Caco-2 (cell line): ENCODE measurements around the gene CAP1. TPM values are rescaled to one million over a fixed set of nuclear protein-coding genes. Genes with fewer than 3 reads are reported as not detected.
"Not testable (repeated sequence)": the region's sequence is repeated elsewhere in the genome, so short reads cannot be mapped to it uniquely, and the experiment has no call there.

Source experiments
- BruUV-seq: library from RNA; stranded (reverse); fragments of 400-500 nt; replicated peaks from 2 replicates; lab custom pipeline; 2021; lab: Mats Ljungman, UMichigan
- CTCF ChIA-PET: fragments of 300-600 bp; sonication (Branson Sonifier 250); formaldehyde crosslinking; loops from one replicate; lab custom pipeline; 2022; ENCODE audit warnings: antibody characterized with exemption; lab: Charles Lee
- POLR2A ChIA-PET: fragments of 300-600 bp; sonication (Branson Sonifier 250); formaldehyde crosslinking; loops from one replicate; lab custom pipeline; 2022; ENCODE audit warnings: antibody characterized with exemption; lab: Charles Lee
- DNase-seq, 2 experiments: peaks; one replicate each; pipeline versions ENCODE4 v3.0.0 to v3.0.0-alpha.2; 2020 to 2022
- H3K27me3 ChIP-seq: replicated peaks from 2 replicates; pipeline ENCODE4 v1.6.0; 2011; ENCODE audit warnings: low read length; ENCODE audit not compliant: control insufficient read depth, insufficient read depth
- H3K36me3 ChIP-seq: 2 replicates; pipeline ENCODE4 v1.5.1; 2011; ENCODE audit warnings: low read length; ENCODE audit not compliant: control insufficient read depth, insufficient read depth
- H3K4me1 ChIP-seq: fragments of 250-450 bp; sonication (Bioruptor Pico); 2 replicates; pipeline ENCODE4 v1.5.1; 2020; ENCODE audit warnings: mild to moderate bottlenecking
- H3K4me3 ChIP-seq: 2 replicates; pipeline ENCODE4 v1.5.1; 2011; ENCODE audit warnings: low read depth, mild to moderate bottlenecking, control low read depth, low read length
- H3K9me3 ChIP-seq: fragments of 250-450 bp; sonication (Bioruptor Pico); 2 replicates; pipeline ENCODE4 v1.5.1; 2020; ENCODE audit warnings: mild to moderate bottlenecking, moderate library complexity
- H3K27ac Mint-ChIP-seq: one replicate; pipeline ENCODE4 v1.8.0; 2022; ENCODE audit warnings: mixed read lengths; ENCODE audit not compliant: unreplicated experiment
- H3K27me3 Mint-ChIP-seq: one replicate; pipeline ENCODE4 v1.8.0; 2022; ENCODE audit warnings: mixed read lengths; ENCODE audit not compliant: insufficient read depth, unreplicated experiment
- H3K36me3 Mint-ChIP-seq: one replicate; pipeline ENCODE4 v1.8.0; 2022; ENCODE audit warnings: mild to moderate bottlenecking, mixed read lengths; ENCODE audit not compliant: insufficient read depth, unreplicated experiment
- H3K4me1 Mint-ChIP-seq: one replicate; pipeline ENCODE4 v1.8.0; 2022; ENCODE audit warnings: low read depth, mixed read lengths; ENCODE audit not compliant: unreplicated experiment
- H3K4me3 Mint-ChIP-seq: one replicate; pipeline ENCODE4 v1.8.0; 2022; ENCODE audit warnings: mild to moderate bottlenecking, moderate library complexity, mixed read lengths; ENCODE audit not compliant: unreplicated experiment
- H3K9me3 Mint-ChIP-seq: one replicate; pipeline ENCODE4 v1.8.0; 2022; ENCODE audit warnings: mixed read lengths; ENCODE audit not compliant: unreplicated experiment
- CTCF ChIP-seq, 2 experiments: fragments of 200-600 bp in 1 of 2; IDR thresholded peaks; 1 replicate in 1 of 2; 2 replicates in 1 of 2; pipeline versions ENCODE4 v1.5.1 to v1.8.0; 2011 to 2022; ENCODE audit warnings: antibody characterized with exemption in 1 of 2, control low read depth in 1 of 2, inconsistent platforms in 1 of 2, low read depth in 1 of 2, low read length in 1 of 2, mild to moderate bottlenecking in 1 of 2, moderate library complexity in 1 of 2; ENCODE audit not compliant: insufficient read depth in 1 of 2, severe bottlenecking in 1 of 2, unreplicated experiment in 1 of 2
- intact Hi-C: fragments of 100-400 bp; cut with micrococcal nuclease; formaldehyde crosslinking; loops from one replicate; pipeline ENCODE4 v1.10.0; 2022; ENCODE audit not compliant: unreplicated experiment
- total RNA-seq: library from RNA; stranded (reverse); gene quantifications from 2 replicates; pipeline ENCODE4 v1.2.3, GENCODE V29; 2022

The CAP1 gene
- total RNA-seq, 1 experiment from 2014 or later, result 181 TPM

GRCh38 chr1:40003156-40004093, 37.1 kb upstream of the CAP1 start:
- H3K4me1 Mint-ChIP-seq, result no peaks in the 10 kb centered on the region
- Histone ChIP-seq H3K9me3 (no peaks in the 10 kb centered on the region), H3K4me3 (no peak overlapping the region), H3K4me1 (no peaks in the 10 kb centered on the region), H3K36me3 (no peaks in the 10 kb centered on the region), H3K27me3 (no peaks in the 10 kb centered on the region)
- H3K9me3 Mint-ChIP-seq, result no peaks in the 10 kb centered on the region
- no peak for TF ChIP-seq CTCF (IDR thresholded peaks at IDR 0.05; ENCODE audit: insufficient read depth in 1 of 2, low read depth in 1 of 2, low read length in 1 of 2, severe bottlenecking in 1 of 2, unreplicated experiment in 1 of 2)
- BruUV-seq, result no TSS peak
- no peaks in the 10 kb centered on the region for H3K36me3 Mint-ChIP-seq
- ChIA-PET CTCF (no interaction called here), POLR2A (no interaction called here)
- no peaks in the 10 kb centered on the region for H3K27me3 Mint-ChIP-seq
- intact Hi-C loops, result no loop called here
- H3K4me3 Mint-ChIP-seq, result no peak overlapping the region
- H3K27ac Mint-ChIP-seq, result no peak overlapping the region
- no peak for DNase-seq

- peak in 1 of 2 experiments; percentile 20 for DNase-seq
- Histone ChIP-seq H3K36me3 (no peaks in the 10 kb centered on the region), H3K4me1 (no peaks in the 10 kb centered on the region), H3K9me3 (no peaks in the 10 kb centered on the region), H3K27me3 (no peaks in the 10 kb centered on the region), H3K4me3 (no peak overlapping the region)
- no peaks in the 10 kb centered on the region for H3K36me3 Mint-ChIP-seq
- no TSS peak for BruUV-seq
- no peaks in the 10 kb centered on the region for H3K9me3 Mint-ChIP-seq
- no peak for TF ChIP-seq CTCF (IDR thresholded peaks at IDR 0.05; ENCODE audit: insufficient read depth in 1 of 2, low read depth in 1 of 2, low read length in 1 of 2, severe bottlenecking in 1 of 2, unreplicated experiment in 1 of 2)
- CTCF ChIA-PET, result no interaction called here
- POLR2A ChIA-PET, result no interaction called here
- H3K4me3 Mint-ChIP-seq, result no peak overlapping the region
- H3K4me1 Mint-ChIP-seq, result no peaks in the 10 kb centered on the region
- H3K27ac Mint-ChIP-seq, result no peak overlapping the region
- intact Hi-C loops, result no loop called here
- no peaks in the 10 kb centered on the region for H3K27me3 Mint-ChIP-seq
Measured at GRCh38 chr1:40004857-40005256, 35.7 kb upstream of the CAP1 start.

- CTCF ChIA-PET, H3K9me3 ChIP-seq, H3K4me3 ChIP-seq, POLR2A ChIA-PET, H3K27ac Mint-ChIP-seq, BruUV-seq, H3K27me3 ChIP-seq, H3K27me3 Mint-ChIP-seq, DNase-seq, H3K4me1 ChIP-seq, H3K36me3 Mint-ChIP-seq, intact Hi-C loops, H3K4me1 Mint-ChIP-seq, H3K9me3 Mint-ChIP-seq, H3K36me3 ChIP-seq, H3K4me3 Mint-ChIP-seq: not testable (repeated sequence)
Measured at GRCh38 chr1:40007481-40008034, 33.0 kb upstream of the CAP1 start.
